Endothelial cell of umbilical vein (primary cell): ENCODE measurements around the gene CASP7. TPM values are rescaled to one million over a fixed set of nuclear protein-coding genes. Genes with fewer than 3 reads are reported as not detected.

Experiments
- BruUV-seq: library from RNA; stranded (reverse); fragments of 400-500 nt; replicated peaks from 2 replicates; lab custom pipeline; 2021; lab: Mats Ljungman, UMichigan
- CTCF ChIA-PET: fragments of 300-600, 350-600 bp; sonication (Branson Sonifier 250); formaldehyde crosslinking; loops from one replicate; lab custom pipeline; 2021; ENCODE audit warnings: antibody characterized with exemption, inconsistent platforms; lab: Charles Lee
- POLR2A ChIA-PET: fragments of 300-600, 350-600 bp; sonication (Branson Sonifier 250); formaldehyde crosslinking; loops from one replicate; lab custom pipeline; 2021; ENCODE audit warnings: antibody characterized with exemption, inconsistent platforms; lab: Charles Lee
- DNase-seq: peaks from one replicate; pipeline ENCODE4 v3.0.0-alpha.2; 2011; ENCODE audit warnings: low read depth, low spot score
- FAIRE-seq: peaks from 2 replicates; lab custom pipeline; 2011; peaks lifted over from hg19 to GRCh38; lab: Jason Lieb, UNC
- H2AFZ ChIP-seq: 2 replicates; pipeline ENCODE4 v1.6.0; 2012; ENCODE audit warnings: low read depth, low read length, control low read depth, inconsistent platforms
- H3K27ac ChIP-seq: 2 replicates; pipeline ENCODE4 v1.5.1; 2011; ENCODE audit warnings: low read depth, mild to moderate bottlenecking, control low read depth, low read length, moderate library complexity; ENCODE audit not compliant: insufficient read depth
- H3K27me3 ChIP-seq, 2 experiments: 2 replicates each; pipeline versions ENCODE4 v1.6.0 to v1.6.1; 2011; ENCODE audit warnings: low read length in 2 of 2, mixed read lengths in 1 of 2; ENCODE audit not compliant: control insufficient read depth in 2 of 2, insufficient read depth in 2 of 2
- H3K36me3 ChIP-seq, 2 experiments: 2 replicates in 1 of 2; 3 replicates in 1 of 2; pipeline ENCODE4 v1.5.1; 2011; ENCODE audit warnings: low read length in 2 of 2, mild to moderate bottlenecking in 1 of 2, moderate library complexity in 1 of 2; ENCODE audit not compliant: control insufficient read depth in 2 of 2, insufficient read depth in 2 of 2; ENCODE audit errors: extremely low read depth in 1 of 2
- H3K4me1 ChIP-seq: 3 replicates; pipeline ENCODE4 v1.5.1; 2011; ENCODE audit warnings: mild to moderate bottlenecking, low read length; ENCODE audit not compliant: control insufficient read depth, insufficient read depth; ENCODE audit errors: extremely low read depth
- H3K4me2 ChIP-seq: 2 replicates; pipeline ENCODE4 v1.6.1; 2011; ENCODE audit warnings: low read length, control low read depth, mixed read lengths; ENCODE audit not compliant: insufficient read depth
- H3K4me3 ChIP-seq, 3 experiments: fragments of 200-600 bp in 1 of 3; sonication (generic), shearing (Covaris generic) in 1 of 3; replicated peaks in 1 of 3; 2 replicates each; pipeline ENCODE4 v1.5.1; 2011 to 2016; ENCODE audit warnings: control low read depth in 3 of 3, low read length in 3 of 3, mild to moderate bottlenecking in 2 of 3, inconsistent platforms in 1 of 3, low read depth in 1 of 3, moderate library complexity in 1 of 3; ENCODE audit not compliant: insufficient read depth in 1 of 3
- H3K79me2 ChIP-seq: 2 replicates; pipeline ENCODE4 v1.6.0; 2012; ENCODE audit warnings: low read length, inconsistent platforms; ENCODE audit not compliant: control insufficient read depth, insufficient read depth
- H3K9ac ChIP-seq: replicated peaks from 2 replicates; pipeline ENCODE3; 2011; ENCODE audit warnings: low read length, control low read depth; ENCODE audit not compliant: insufficient read depth; ENCODE audit errors: extremely low read depth
- H3K9me1 ChIP-seq: replicated peaks from 3 replicates; pipeline ENCODE4 v1.6.0; 2011; ENCODE audit warnings: mild to moderate bottlenecking, low read length; ENCODE audit not compliant: control insufficient read depth, insufficient read depth; ENCODE audit errors: extremely low read depth
- H3K9me3 ChIP-seq: replicated peaks from 2 replicates; pipeline ENCODE4 v1.5.1; 2012; ENCODE audit warnings: low read length, inconsistent platforms; ENCODE audit not compliant: control insufficient read depth, insufficient read depth
- H4K20me1 ChIP-seq: replicated peaks from 2 replicates; pipeline ENCODE3; 2011; ENCODE audit warnings: mild to moderate bottlenecking, low read length; ENCODE audit not compliant: control insufficient read depth, insufficient read depth; ENCODE audit errors: extremely low read depth
- EZH2 ChIP-seq: IDR thresholded peaks from 2 replicates; pipeline ENCODE4 v1.6.1; 2012; ENCODE audit warnings: borderline replicate concordance, low read depth, mild to moderate bottlenecking, moderate library complexity, low read length, inconsistent platforms; ENCODE audit not compliant: severe bottlenecking
- FOS ChIP-seq: IDR thresholded peaks from 2 replicates; pipeline ENCODE4 v1.6.1; 2011; ENCODE audit warnings: mild to moderate bottlenecking, low read length, moderate library complexity, borderline replicate concordance; ENCODE audit not compliant: insufficient read depth
- GATA2 ChIP-seq: IDR thresholded peaks from 2 replicates; pipeline ENCODE4 v1.7.0; 2011; ENCODE audit warnings: low read depth, mild to moderate bottlenecking, moderate library complexity, mixed read lengths, low read length; ENCODE audit not compliant: insufficient read length, insufficient read depth
- JUN ChIP-seq: IDR thresholded peaks from 2 replicates; pipeline ENCODE4 v1.6.1; 2011; ENCODE audit warnings: borderline replicate concordance, low read depth; ENCODE audit not compliant: insufficient read length, insufficient read depth
- MYC ChIP-seq: IDR thresholded peaks from one replicate; pipeline ENCODE4 v1.6.1; 2011; ENCODE audit warnings: mild to moderate bottlenecking, low read depth, low read length
- POLR2A ChIP-seq: IDR thresholded peaks from 2 replicates; pipeline ENCODE4 v1.6.1; 2012; ENCODE audit warnings: low read depth, mild to moderate bottlenecking, control low read depth, low read length
- POLR2AphosphoS5 ChIP-seq: IDR thresholded peaks from 2 replicates; pipeline ENCODE4 v1.6.1; 2012; ENCODE audit warnings: low read depth, mild to moderate bottlenecking, control low read depth, low read length, moderate library complexity; ENCODE audit not compliant: insufficient read depth
- dilution Hi-C: fragments of 300-500 bp; cut with MboI; formaldehyde crosslinking; loops from one replicate; pipeline ENCODE4 v1.15.0; 2019; ENCODE audit warnings: low sequenced_read_pairs; ENCODE audit not compliant: extremely low pct_ligation_motif_present
- intact Hi-C: fragments of 100-400 bp; cut with micrococcal nuclease; formaldehyde crosslinking; loops from one replicate; pipeline ENCODE4 v1.10.0; 2022
- polyA plus RNA-seq, 4 experiments: library from polyadenylated mRNA; depleted of rRNA in 3 of 4; stranded (reverse) in 3 of 4; unstranded in 1 of 4; fragments of >200 nt; gene quantifications; 2 replicates each; pipeline versions ENCODE4 v1.2.1 to v1.2.3, GENCODE V29; 2011 to 2012; ENCODE audit warnings: missing spikeins in 1 of 4
- total RNA-seq: library from RNA; stranded (reverse); gene quantifications from 2 replicates; pipeline ENCODE4 v1.2.3, GENCODE V29; 2021
- TF ChIP-seq, protein P1 (sequence below): IDR thresholded peaks from 2 replicates; pipeline ENCODE4 v1.6.1; 2011; ENCODE audit not compliant: insufficient read depth, insufficient read length
- TF ChIP-seq, protein P2 (sequence below), 2 donors: IDR thresholded peaks; 1 replicate in 1 of 2; 2 replicates in 1 of 2; pipeline ENCODE4 v1.5.1; 2011; ENCODE audit warnings: low read length in 2 of 2, mild to moderate bottlenecking in 2 of 2, moderate library complexity in 2 of 2, control low read depth in 1 of 2, inconsistent platforms in 1 of 2, low read depth in 1 of 2; ENCODE audit not compliant: insufficient read depth in 1 of 2; ENCODE audit errors: extremely low read depth in 1 of 2

The CASP7 gene
- total and polyA plus RNA-seq, 2 donors (not counting 3 experiments of a cell fraction or from before 2014, with no cell fraction given), result 14.6 to 54.3 TPM

DNA sequence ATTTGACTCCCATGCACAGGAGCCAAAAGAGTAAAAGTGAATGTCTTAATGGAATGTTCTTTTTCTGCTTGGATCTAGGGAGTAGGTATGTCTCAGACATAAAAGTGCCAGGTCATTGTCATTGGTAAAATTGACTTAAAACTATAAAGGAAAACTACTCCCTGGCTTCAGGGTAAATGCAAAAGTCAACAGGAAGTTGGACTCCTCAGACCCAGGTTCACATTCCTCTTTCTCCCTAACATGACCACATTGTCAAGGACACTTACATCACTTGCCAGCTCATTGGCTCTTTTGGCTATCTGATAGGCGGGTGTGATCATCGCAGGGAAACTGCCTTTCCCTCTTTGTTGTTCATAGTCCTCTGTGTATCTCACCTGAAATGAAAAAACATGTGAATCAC, 29.5 kb upstream of the CASP7 start:
- ChIA-PET POLR2A (no interaction called here), CTCF (interaction anchor here (0.6 to 1.3 kb wide), 2 partner anchors 9 to 30 kb away, joined by 3 to 4 read pairs; partner anchors contain the start of gene CASP7)
- H3K9me1 ChIP-seq, result no peaks in the 10 kb centered on the region
- TF ChIP-seq JUN (no peak), POLR2A (no peak), MYC (no peak), POLR2AphosphoS5 (no peak), GATA2 (no peak), FOS (no peak), EZH2 (no peak)
- TF ChIP-seq, protein P1, sequence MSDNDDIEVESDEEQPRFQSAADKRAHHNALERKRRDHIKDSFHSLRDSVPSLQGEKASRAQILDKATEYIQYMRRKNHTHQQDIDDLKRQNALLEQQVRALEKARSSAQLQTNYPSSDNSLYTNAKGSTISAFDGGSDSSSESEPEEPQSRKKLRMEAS, result no peak
- TF ChIP-seq, protein P2, sequence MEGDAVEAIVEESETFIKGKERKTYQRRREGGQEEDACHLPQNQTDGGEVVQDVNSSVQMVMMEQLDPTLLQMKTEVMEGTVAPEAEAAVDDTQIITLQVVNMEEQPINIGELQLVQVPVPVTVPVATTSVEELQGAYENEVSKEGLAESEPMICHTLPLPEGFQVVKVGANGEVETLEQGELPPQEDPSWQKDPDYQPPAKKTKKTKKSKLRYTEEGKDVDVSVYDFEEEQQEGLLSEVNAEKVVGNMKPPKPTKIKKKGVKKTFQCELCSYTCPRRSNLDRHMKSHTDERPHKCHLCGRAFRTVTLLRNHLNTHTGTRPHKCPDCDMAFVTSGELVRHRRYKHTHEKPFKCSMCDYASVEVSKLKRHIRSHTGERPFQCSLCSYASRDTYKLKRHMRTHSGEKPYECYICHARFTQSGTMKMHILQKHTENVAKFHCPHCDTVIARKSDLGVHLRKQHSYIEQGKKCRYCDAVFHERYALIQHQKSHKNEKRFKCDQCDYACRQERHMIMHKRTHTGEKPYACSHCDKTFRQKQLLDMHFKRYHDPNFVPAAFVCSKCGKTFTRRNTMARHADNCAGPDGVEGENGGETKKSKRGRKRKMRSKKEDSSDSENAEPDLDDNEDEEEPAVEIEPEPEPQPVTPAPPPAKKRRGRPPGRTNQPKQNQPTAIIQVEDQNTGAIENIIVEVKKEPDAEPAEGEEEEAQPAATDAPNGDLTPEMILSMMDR (IDR thresholded peaks at IDR 0.05; ENCODE audit: extremely low read depth in 1 of 2, insufficient read depth in 1 of 2, low read depth in 1 of 2, low read length in 2 of 2), result no peak
- no peak overlapping the region for H3K4me3 ChIP-seq
- intact Hi-C loops, result no loop called here
- no peaks in the 10 kb centered on the region for H4K20me1 ChIP-seq
- no TSS peak for BruUV-seq
- FAIRE-seq (no peak), DNase-seq (no peak)
- peaks cover 0 to 6% of the 10 kb centered on the region in 2 experiments for H3K27me3 ChIP-seq
- H3K27ac ChIP-seq, result no peak overlapping the region
- no peaks in the 10 kb centered on the region for H3K36me3 ChIP-seq
- no peak overlapping the region for H3K4me2 ChIP-seq
- H3K79me2 ChIP-seq, result no peaks in the 10 kb centered on the region
- H2AFZ ChIP-seq, result no peak overlapping the region
- no peaks in the 10 kb centered on the region for H3K9me3 ChIP-seq
- H3K9ac ChIP-seq, result no peak overlapping the region
- no peaks in the 10 kb centered on the region for H3K4me1 ChIP-seq
- dilution Hi-C loops, result no loop called here
